K562 (cell line): ENCODE measurements around the gene PACSIN2. TPM values are rescaled to one million over a fixed set of nuclear protein-coding genes. Genes with fewer than 3 reads are reported as not detected.
A peak's percentile ranks its signal among the peaks of the same experiment; 100 is the strongest.

Experiments
- C11orf30 ChIP-seq: fragments of 450-650 bp; IDR thresholded peaks from 2 replicates; pipeline ENCODE4 v1.6.1; 2016; ENCODE audit warnings: low read depth, mild to moderate bottlenecking
- ETV5 ChIP-seq: sonication (generic); formaldehyde crosslinking; IDR thresholded peaks from 2 replicates; pipeline ENCODE4 v1.4.0; 2020; ENCODE audit warnings: low read depth, mild to moderate bottlenecking, missing genetic modification reagents
- FOXA3 ChIP-seq, 2 experiments: fragments of 450-650 bp in 1 of 2; sonication (generic) in 1 of 2; formaldehyde crosslinking; IDR thresholded peaks in 1 of 2; conservative IDR thresholded peaks in 1 of 2; 2 replicates each; pipeline versions ENCODE4 v1.4.0 to v1.8.0; 2020 to 2022; ENCODE audit warnings: mild to moderate bottlenecking in 2 of 2, missing genetic modification reagents in 1 of 2
- LCOR ChIP-seq: sonication (generic); formaldehyde crosslinking; IDR thresholded peaks from 2 replicates; pipeline ENCODE4 v1.8.0; 2022; ENCODE audit warnings: mild to moderate bottlenecking, missing genetic modification reagents
- RCOR1 ChIP-seq, 2 experiments: IDR thresholded peaks; 2 replicates each; pipeline ENCODE4 v1.6.1; 2012; ENCODE audit warnings: low read depth in 2 of 2, low read length in 2 of 2, borderline replicate concordance in 1 of 2, improper control_type of control experiment in 1 of 2
- RUNX1 ChIP-seq: sonication (generic); IDR thresholded peaks from 2 replicates; pipeline ENCODE4 v1.6.1; 2016; ENCODE audit warnings: antibody characterized with exemption, low read depth
- SP2 ChIP-seq: IDR thresholded peaks from 2 replicates; pipeline ENCODE4 v1.6.1; 2011; ENCODE audit warnings: mild to moderate bottlenecking, low read depth, low read length, moderate library complexity; ENCODE audit not compliant: poor library complexity, severe bottlenecking; ENCODE audit errors: extremely low read depth
- SUPT5H ChIP-seq: fragments of 450-650 bp; IDR thresholded peaks from 2 replicates; pipeline ENCODE4 v1.6.1; 2016
- ZBTB1 ChIP-seq: sonication (generic); formaldehyde crosslinking; IDR thresholded peaks from 2 replicates; pipeline ENCODE4 v1.8.1; 2023; ENCODE audit warnings: missing genetic modification reagents, low read depth, mild to moderate bottlenecking, borderline replicate concordance
- ZBTB7A ChIP-seq: IDR thresholded peaks from 2 replicates; pipeline ENCODE4 v1.6.1; 2011; ENCODE audit warnings: low read depth, mild to moderate bottlenecking, low read length, moderate library complexity, borderline replicate concordance; ENCODE audit not compliant: control insufficient read depth
- ZNF174 ChIP-seq: fragments of 250-450 bp; sonication (Bioruptor Pico); IDR thresholded peaks from 2 replicates; pipeline ENCODE4 v1.4.0; 2020; ENCODE audit warnings: mild to moderate bottlenecking
- polyA plus RNA-seq, 8 experiments: library from polyadenylated mRNA; depleted of rRNA in 4 of 8; stranded (reverse) in 5 of 8; unstranded in 3 of 8; fragments of >200 nt; fragmentation: Nextera tagmentation in 2 of 8; fragmentation: Illumina TruSeq in 1 of 8; extraction: Ambion mirVana in 2 of 8; extraction: Trizol in 1 of 8; gene quantifications; 2 replicates each; pipeline versions ENCODE4 v1.2.1 to v1.2.3, GENCODE V29; 2011 to 2014; ENCODE audit warnings: inconsistent platforms in 1 of 8, missing spikeins in 1 of 8
- total RNA-seq, 7 experiments: library from RNA; depleted of rRNA in 6 of 7; stranded (reverse); fragments of >200 nt in 6 of 7; fragmentation: Illumina TruSeq in 2 of 7; extraction: Trizol in 2 of 7; gene quantifications; 2 replicates each; pipeline versions ENCODE4 v1.2.1 to v1.2.3, GENCODE V29; 2011 to 2021; ENCODE audit warnings: low replicate concordance in 1 of 7
- TF ChIP-seq, protein P1 (sequence below): fragments of 450-650 bp; formaldehyde crosslinking; IDR thresholded peaks from 2 replicates; pipeline ENCODE4 v1.4.0; 2020; ENCODE audit warnings: mild to moderate bottlenecking, moderate library complexity
- TF ChIP-seq, protein P2 (sequence below): fragments of 250-450 bp; sonication (Bioruptor Pico); IDR thresholded peaks from 2 replicates; pipeline ENCODE4 v1.8.0; 2022; ENCODE audit warnings: moderate library complexity, mild to moderate bottlenecking, inconsistent platforms
- TF ChIP-seq, protein P3 (sequence below): IDR thresholded peaks from 2 replicates; pipeline ENCODE4 v1.6.1; 2011; ENCODE audit not compliant: insufficient read length; ENCODE audit errors: extremely low read depth

Gene PACSIN2
- total and polyA plus RNA-seq, 9 of the 15 experiments (the other 6 are each of a cell fraction or from before 2014, with no cell fraction given) = 0.45 to 45.1 (median 23.9) TPM

DNA sequence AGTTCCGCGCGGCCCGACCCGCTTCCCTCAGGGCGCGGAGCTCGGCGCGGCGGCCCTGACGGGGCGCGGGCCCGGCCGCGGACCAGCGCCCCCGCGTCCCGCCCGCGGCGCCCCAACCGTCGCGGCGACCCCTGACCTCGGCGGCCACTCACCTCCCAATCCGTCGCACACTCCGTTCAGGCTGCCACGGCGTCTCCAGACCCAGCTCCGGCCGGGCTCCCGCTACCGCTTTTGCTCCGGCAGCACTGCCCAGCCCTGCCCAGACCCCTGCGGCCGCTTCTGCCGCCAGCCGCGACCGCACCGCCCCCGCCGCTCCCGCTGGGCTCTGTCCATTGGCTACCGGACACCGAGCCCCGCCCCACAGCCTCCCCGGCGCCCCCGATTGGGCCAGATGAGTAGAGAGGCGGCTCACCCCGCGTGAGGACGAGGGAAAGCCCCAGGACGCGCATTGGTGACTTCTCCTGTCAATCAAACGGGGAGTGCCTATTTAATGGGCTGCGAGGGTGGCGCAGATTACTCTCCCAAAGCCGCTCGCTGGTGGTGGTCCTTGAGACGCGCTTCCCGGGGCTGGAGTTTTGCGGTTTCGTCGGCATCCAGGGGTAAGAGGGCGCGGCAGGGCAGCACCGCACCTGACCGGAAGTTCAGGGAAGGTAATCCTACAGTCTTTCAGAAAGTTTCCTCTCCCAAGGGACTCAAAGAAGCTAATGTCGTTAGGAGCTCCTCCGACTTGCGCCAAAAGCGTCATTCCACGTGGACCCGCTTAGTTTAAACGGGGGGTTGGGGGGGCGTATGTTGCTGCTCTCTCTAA lies at the start of gene PACSIN2 (continued):
- TF ChIP-seq SUPT5H = peak; percentile 92
- TF ChIP-seq C11orf30 = no peak
- TF ChIP-seq, protein P1, sequence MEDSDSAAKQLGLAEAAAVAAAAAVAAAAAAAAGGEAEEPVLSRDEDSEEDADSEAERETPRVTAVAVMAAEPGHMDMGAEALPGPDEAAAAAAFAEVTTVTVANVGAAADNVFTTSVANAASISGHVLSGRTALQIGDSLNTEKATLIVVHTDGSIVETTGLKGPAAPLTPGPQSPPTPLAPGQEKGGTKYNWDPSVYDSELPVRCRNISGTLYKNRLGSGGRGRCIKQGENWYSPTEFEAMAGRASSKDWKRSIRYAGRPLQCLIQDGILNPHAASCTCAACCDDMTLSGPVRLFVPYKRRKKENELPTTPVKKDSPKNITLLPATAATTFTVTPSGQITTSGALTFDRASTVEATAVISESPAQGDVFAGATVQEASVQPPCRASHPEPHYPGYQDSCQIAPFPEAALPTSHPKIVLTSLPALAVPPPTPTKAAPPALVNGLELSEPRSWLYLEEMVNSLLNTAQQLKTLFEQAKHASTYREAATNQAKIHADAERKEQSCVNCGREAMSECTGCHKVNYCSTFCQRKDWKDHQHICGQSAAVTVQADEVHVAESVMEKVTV (CRISPR knock-in tag) = no peak
- TF ChIP-seq ZBTB1 (CRISPR knock-in tag) = no peak
- TF ChIP-seq, protein P2, sequence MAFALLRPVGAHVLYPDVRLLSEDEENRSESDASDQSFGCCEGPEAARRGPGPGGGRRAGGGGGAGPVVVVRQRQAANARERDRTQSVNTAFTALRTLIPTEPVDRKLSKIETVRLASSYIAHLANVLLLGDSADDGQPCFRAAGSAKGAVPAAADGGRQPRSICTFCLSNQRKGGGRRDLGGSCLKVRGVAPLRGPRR (CRISPR knock-in tag) = no peak
- no peak for TF ChIP-seq FOXA3 (CRISPR knock-in tag; conservative IDR thresholded peaks at IDR 0.05 in 1 of 2, IDR thresholded peaks at IDR 0.05 in 1 of 2)
- no peak for TF ChIP-seq RUNX1
- TF ChIP-seq SP2 = peak; percentile 80
- no peak for TF ChIP-seq LCOR (CRISPR knock-in tag)
- TF ChIP-seq, protein P3, sequence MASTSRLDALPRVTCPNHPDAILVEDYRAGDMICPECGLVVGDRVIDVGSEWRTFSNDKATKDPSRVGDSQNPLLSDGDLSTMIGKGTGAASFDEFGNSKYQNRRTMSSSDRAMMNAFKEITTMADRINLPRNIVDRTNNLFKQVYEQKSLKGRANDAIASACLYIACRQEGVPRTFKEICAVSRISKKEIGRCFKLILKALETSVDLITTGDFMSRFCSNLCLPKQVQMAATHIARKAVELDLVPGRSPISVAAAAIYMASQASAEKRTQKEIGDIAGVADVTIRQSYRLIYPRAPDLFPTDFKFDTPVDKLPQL = peak; percentile 71
- TF ChIP-seq ZNF174 (CRISPR knock-in tag) = no peak
- TF ChIP-seq RCOR1 (IDR thresholded peaks at IDR 0.05; ENCODE audit: borderline replicate concordance in 1 of 2, low read depth in 2 of 2, low read length in 2 of 2) = no peak
- TF ChIP-seq ETV5 (CRISPR knock-in tag) = no peak
- peak; percentile 47; the same call in 1 of the 2 replicates for TF ChIP-seq ZBTB7A
